ENCODE data around the gene MFRP. TPM values are rescaled to one million over a fixed set of nuclear protein-coding genes. Genes with fewer than 3 reads are reported as not detected.
A peak's percentile ranks its signal among the peaks of the same experiment; 100 is the strongest.

MFRP gene
- total RNA-seq, 1 donor from 2014 or later = not detected

DNA sequence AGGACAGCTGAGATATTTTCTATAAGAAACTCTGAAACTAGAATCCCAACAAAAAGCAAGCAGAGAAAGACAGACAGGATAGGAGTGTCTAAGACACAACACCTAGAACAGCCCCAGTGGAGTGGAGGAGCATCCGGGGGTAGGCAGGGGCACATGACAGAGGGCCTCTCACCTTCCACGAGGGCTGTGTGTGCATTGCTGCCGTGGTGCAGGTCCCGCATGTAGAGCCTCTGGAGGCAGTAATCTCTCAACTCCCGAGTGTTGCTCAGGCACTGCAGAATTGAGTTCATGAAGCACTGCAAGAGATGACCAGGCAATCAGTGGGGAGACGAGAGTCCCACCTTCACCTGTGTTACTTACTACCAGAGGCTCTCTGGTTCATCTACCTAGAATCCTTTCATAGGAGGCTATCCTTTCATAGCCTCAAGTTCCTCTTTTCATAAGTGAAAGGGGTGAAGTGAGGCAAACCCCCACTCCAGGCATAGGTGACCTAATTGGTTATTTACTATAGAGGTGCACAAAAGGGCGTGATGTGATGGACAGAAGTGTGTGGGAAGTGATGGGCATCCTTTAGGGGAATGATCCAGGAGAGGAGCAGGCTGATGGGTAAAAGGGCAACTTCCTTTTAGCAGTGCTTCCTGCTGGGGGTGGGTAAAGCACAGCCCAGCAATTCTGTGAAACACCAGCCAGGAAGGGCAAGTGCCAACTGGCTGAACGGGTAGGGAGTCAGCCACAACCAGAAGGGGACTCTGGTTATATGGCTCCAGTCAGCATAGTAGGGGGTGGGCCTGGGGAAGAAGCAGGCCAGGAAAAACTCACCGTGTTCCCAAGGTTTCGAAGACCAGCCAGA is 13.1 kb upstream of the MFRP start:
- Histone ChIP-seq H3K36me3 (ENCODE audit: control insufficient read depth in 3 of 3, insufficient read depth in 3 of 3, low read length in 3 of 3) (peaks cover 32 to 39% (median 36%) of the 10 kb centered on the region in 3 donors), H3K27me3 (ENCODE audit: control insufficient read depth in 3 of 3, insufficient read depth in 3 of 3, low read length in 3 of 3) (no peaks in the 10 kb centered on the region), H3K9ac (ENCODE audit: low read depth in 1 of 3, low read length in 3 of 3) (peak overlapping the region; percentile 7 to 84 (median 74)), H3K27ac (ENCODE audit: low read depth, low read length) (peak overlapping the region; percentile 100), H3K9me3 (ENCODE audit: control insufficient read depth in 3 of 3, low read length in 3 of 3) (no peaks in the 10 kb centered on the region), H3K4me1 (ENCODE audit: control insufficient read depth in 3 of 3, insufficient read depth in 3 of 3, low read length in 3 of 3) (peaks cover 44 to 75% (median 64%) of the 10 kb centered on the region in 3 donors), H3K4me3 (ENCODE audit: low read length in 3 of 3) (no peak overlapping the region)

DNA sequence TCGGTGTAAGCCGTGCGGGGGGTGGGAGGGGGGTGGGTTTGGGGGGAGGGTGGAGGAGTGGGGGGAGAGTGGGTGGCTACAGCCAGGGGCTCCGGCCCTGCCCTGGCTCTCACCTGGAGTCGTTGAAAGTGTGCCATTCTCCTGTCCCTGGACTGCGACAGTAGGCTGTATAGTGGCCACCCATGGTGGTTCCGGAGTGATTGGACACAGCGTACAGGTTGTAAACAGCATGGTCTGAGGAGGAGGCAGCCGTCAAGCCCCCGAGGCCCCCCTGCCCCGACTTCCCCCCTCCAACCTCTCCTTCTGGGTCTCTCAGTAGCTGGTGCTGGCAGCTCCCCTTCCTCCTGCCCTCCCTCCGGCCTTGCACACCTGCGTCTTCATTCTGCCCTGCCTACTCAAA is 10.6 kb upstream of the MFRP start:
- Histone ChIP-seq H3K9ac (ENCODE audit: low read depth in 1 of 3, low read length in 3 of 3) (no peak overlapping the region), H3K9me3 (ENCODE audit: control insufficient read depth in 3 of 3, low read length in 3 of 3) (no peaks in the 10 kb centered on the region), H3K4me3 (ENCODE audit: low read length in 3 of 3) (no peak overlapping the region), H3K27me3 (ENCODE audit: control insufficient read depth in 3 of 3, insufficient read depth in 3 of 3, low read length in 3 of 3) (no peaks in the 10 kb centered on the region), H3K27ac (ENCODE audit: low read depth, low read length) (peak overlapping the region; percentile 56), H3K4me1 (ENCODE audit: control insufficient read depth in 3 of 3, insufficient read depth in 3 of 3, low read length in 3 of 3) (peaks cover 38 to 65% (median 54%) of the 10 kb centered on the region in 3 donors), H3K36me3 (ENCODE audit: control insufficient read depth in 3 of 3, insufficient read depth in 3 of 3, low read length in 3 of 3) (peaks cover 32 to 36% (median 32%) of the 10 kb centered on the region in 3 donors)

DNA sequence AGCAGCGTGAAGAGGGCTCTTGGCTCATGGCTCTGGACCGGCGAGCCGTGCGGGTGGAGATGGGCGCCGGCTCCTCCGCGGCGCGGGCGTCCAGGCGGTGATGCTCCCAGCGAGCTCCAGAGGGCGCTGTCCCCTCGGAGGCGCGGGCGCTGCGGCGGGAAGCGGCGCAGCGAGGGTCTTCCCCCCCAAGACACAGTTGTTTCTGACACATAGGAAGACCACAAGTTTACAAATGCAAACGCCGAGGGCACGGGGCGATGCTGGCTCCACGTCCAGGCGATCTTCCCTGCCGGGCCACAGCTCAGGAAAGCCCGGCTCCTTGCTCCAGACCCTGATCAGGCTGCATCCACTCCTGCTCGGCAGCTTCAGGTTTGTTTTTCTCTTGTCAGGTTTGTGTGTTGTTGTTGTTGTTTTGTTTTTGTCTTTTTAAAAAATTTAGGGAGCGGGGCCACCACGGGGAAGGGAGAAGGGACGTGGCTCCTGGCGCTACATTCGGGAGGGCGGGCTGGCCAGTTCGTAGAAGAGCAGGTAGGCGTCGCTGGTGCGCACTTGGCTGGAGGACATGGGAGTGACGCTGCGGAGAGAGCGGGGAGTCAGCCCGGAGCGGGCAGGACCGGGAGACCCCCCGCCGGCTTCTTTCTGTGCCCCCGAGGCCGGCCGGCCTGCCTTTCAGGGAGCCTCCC is 10.0 kb upstream of the MFRP start:
- H3K4me1 ChIP-seq (ENCODE audit: control insufficient read depth in 3 of 3, insufficient read depth in 3 of 3, low read length in 3 of 3) = peaks cover 32 to 59% (median 48%) of the 10 kb centered on the region in 3 donors
- H3K9ac ChIP-seq (ENCODE audit: low read depth in 1 of 3, low read length in 3 of 3) = peak overlapping the region; percentile 40 to 71 (median 58)
- H3K36me3 ChIP-seq (ENCODE audit: control insufficient read depth in 3 of 3, insufficient read depth in 3 of 3, low read length in 3 of 3) = peaks cover 32 to 36% (median 32%) of the 10 kb centered on the region in 3 donors
- H3K9me3 ChIP-seq (ENCODE audit: control insufficient read depth in 3 of 3, low read length in 3 of 3) = no peaks in the 10 kb centered on the region
- peak overlapping the region; percentile 60 for H3K27ac ChIP-seq (ENCODE audit: low read depth, low read length)
- no peaks in the 10 kb centered on the region for H3K27me3 ChIP-seq (ENCODE audit: control insufficient read depth in 3 of 3, insufficient read depth in 3 of 3, low read length in 3 of 3)
- H3K4me3 ChIP-seq (ENCODE audit: low read length in 3 of 3) = peak overlapping the region; percentile 60 to 72 (median 61)

DNA sequence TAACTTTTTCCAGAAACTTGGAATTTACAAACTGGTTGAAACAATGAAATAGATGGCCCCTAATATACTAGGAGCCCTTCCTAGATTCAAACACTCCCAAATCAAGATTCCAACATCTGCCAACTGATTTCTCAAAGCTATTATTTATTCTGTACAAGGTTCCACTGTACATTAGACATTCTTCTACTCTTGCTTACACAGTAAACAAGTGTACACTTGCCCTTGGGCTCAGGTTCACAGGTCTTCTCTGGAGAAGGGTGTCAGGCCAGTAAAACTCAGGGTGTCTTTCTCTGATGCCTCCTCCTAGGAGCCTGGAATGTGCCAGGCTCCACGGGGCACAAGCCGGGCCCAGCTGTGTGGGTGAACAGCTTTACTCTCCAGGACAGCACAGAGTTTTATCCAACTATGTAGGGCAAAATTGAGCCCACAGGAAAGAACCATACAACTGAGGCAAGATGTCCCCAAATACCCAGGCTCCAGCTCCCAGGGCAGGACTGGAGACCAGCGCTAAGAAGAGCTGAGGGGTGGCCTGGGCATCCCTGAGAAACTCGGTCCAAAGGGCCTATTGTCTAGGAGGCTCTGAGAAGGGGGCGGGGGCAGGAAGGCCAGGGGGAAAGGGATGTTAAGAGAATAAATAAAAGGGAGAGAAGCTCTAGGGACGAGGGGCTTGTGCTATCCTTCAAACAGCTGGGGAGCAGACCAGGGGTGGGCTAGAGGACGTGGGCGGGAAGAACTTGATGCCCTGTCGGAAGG is 8.8 kb upstream of the MFRP start:
- Histone ChIP-seq H3K9ac (ENCODE audit: low read depth in 1 of 3, low read length in 3 of 3) (peak overlapping the region in 1 of 3 donors; percentile 23), H3K36me3 (ENCODE audit: control insufficient read depth in 3 of 3, insufficient read depth in 3 of 3, low read length in 3 of 3) (peaks cover 32 to 36% (median 32%) of the 10 kb centered on the region in 3 donors), H3K9me3 (ENCODE audit: control insufficient read depth in 3 of 3, low read length in 3 of 3) (no peaks in the 10 kb centered on the region), H3K27ac (ENCODE audit: low read depth, low read length) (no peak overlapping the region), H3K4me3 (ENCODE audit: low read length in 3 of 3) (no peak overlapping the region), H3K4me1 (ENCODE audit: control insufficient read depth in 3 of 3, insufficient read depth in 3 of 3, low read length in 3 of 3) (peaks cover 23 to 48% (median 37%) of the 10 kb centered on the region in 3 donors), H3K27me3 (ENCODE audit: control insufficient read depth in 3 of 3, insufficient read depth in 3 of 3, low read length in 3 of 3) (no peaks in the 10 kb centered on the region)

DNA sequence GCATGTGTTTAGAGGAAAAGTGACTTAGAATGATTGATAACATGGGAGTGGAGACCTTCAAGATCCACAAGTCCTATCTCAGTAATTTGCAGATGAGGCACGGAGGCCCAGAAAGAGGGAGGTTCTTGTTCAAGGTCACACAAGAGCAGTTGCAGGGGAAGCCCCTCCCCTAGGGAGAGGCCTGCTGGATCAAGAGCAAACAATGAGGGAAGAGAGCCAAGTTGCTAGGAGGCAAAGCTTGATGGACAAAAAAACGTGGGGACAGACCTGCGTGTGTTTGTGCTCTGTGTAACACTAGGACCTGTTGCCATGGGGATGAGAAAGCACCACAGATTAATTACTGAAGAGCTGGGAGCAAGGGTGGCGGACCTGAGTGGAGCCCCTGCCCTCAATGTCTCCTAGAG is 6.4 kb upstream of the MFRP start:
- Histone ChIP-seq H3K27ac (ENCODE audit: low read depth, low read length) (no peak overlapping the region), H3K36me3 (ENCODE audit: control insufficient read depth in 3 of 3, insufficient read depth in 3 of 3, low read length in 3 of 3) (peaks cover 9 to 14% (median 12%) of the 10 kb centered on the region in 3 donors), H3K4me3 (ENCODE audit: low read length in 3 of 3) (no peak overlapping the region), H3K27me3 (ENCODE audit: control insufficient read depth in 3 of 3, insufficient read depth in 3 of 3, low read length in 3 of 3) (no peaks in the 10 kb centered on the region), H3K4me1 (ENCODE audit: control insufficient read depth in 3 of 3, insufficient read depth in 3 of 3, low read length in 3 of 3) (peaks cover 18 to 28% (median 27%) of the 10 kb centered on the region in 3 donors), H3K9ac (ENCODE audit: low read depth in 1 of 3, low read length in 3 of 3) (no peak overlapping the region), H3K9me3 (ENCODE audit: control insufficient read depth in 3 of 3, low read length in 3 of 3) (no peaks in the 10 kb centered on the region)

DNA sequence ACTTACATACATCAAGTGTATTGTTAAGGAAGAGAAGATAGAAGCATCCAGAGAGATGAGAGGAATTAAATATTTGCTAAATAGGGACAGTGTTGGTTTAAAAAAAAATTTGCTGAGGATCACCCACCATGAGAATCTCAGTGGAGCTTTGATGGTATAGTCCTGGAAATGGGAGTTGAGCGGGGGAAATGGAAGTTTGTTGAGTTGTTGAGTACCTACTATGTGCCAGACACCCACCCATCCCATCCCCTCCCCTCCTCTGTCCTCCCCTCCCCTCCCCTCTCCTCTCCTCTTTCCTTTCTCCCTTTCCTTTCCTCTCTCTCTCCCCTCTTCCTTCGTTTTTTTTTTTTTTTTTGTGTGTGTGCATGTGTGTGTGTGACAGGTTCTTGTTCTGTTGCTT is 4.7 kb upstream of the MFRP start:
- peaks cover 6 to 8% (median 6%) of the 10 kb centered on the region in 3 donors for H3K36me3 ChIP-seq (ENCODE audit: control insufficient read depth in 3 of 3, insufficient read depth in 3 of 3, low read length in 3 of 3)
- H3K4me1 ChIP-seq (ENCODE audit: control insufficient read depth in 3 of 3, insufficient read depth in 3 of 3, low read length in 3 of 3) = peaks cover 21 to 33% (median 25%) of the 10 kb centered on the region in 3 donors
- no peak overlapping the region for H3K27ac ChIP-seq (ENCODE audit: low read depth, low read length)
- H3K9ac ChIP-seq (ENCODE audit: low read depth in 1 of 3, low read length in 3 of 3) = no peak overlapping the region
- no peak overlapping the region for H3K4me3 ChIP-seq (ENCODE audit: low read length in 3 of 3)
- no peaks in the 10 kb centered on the region for H3K9me3 ChIP-seq (ENCODE audit: control insufficient read depth in 3 of 3, low read length in 3 of 3)
- H3K27me3 ChIP-seq (ENCODE audit: control insufficient read depth in 3 of 3, insufficient read depth in 3 of 3, low read length in 3 of 3) = no peaks in the 10 kb centered on the region

DNA sequence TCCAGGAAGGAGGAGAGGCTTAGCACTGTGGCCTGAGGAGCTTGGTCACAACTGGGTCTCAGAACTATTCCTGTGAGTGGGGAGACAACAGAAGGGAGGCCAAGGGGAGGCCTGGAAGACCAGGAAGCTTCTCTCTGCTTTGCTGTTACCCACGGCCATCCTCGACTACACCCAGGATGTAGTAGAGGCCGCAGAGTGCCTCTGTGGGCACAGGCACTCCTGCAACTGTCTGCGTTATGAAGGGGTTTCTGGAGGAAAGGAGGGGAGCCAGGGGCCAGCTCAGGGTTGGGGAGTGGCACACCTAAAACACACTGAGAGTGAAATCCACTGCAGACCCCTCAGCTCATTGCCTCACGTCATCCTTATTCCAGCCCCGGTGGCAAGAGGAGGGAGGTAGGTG is 3.8 kb upstream of the MFRP start:
- peaks cover 21 to 31% (median 21%) of the 10 kb centered on the region in 3 donors for H3K4me1 ChIP-seq (ENCODE audit: control insufficient read depth in 3 of 3, insufficient read depth in 3 of 3, low read length in 3 of 3)
- H3K4me3 ChIP-seq (ENCODE audit: low read length in 3 of 3) = no peak overlapping the region
- no peaks in the 10 kb centered on the region for H3K9me3 ChIP-seq (ENCODE audit: control insufficient read depth in 3 of 3, low read length in 3 of 3)
- no peaks in the 10 kb centered on the region for H3K27me3 ChIP-seq (ENCODE audit: control insufficient read depth in 3 of 3, insufficient read depth in 3 of 3, low read length in 3 of 3)
- no peak overlapping the region for H3K9ac ChIP-seq (ENCODE audit: low read depth in 1 of 3, low read length in 3 of 3)
- peaks cover 0 to 7% (median 4%) of the 10 kb centered on the region in 3 donors for H3K36me3 ChIP-seq (ENCODE audit: control insufficient read depth in 3 of 3, insufficient read depth in 3 of 3, low read length in 3 of 3)
- no peak overlapping the region for H3K27ac ChIP-seq (ENCODE audit: low read depth, low read length)

DNA sequence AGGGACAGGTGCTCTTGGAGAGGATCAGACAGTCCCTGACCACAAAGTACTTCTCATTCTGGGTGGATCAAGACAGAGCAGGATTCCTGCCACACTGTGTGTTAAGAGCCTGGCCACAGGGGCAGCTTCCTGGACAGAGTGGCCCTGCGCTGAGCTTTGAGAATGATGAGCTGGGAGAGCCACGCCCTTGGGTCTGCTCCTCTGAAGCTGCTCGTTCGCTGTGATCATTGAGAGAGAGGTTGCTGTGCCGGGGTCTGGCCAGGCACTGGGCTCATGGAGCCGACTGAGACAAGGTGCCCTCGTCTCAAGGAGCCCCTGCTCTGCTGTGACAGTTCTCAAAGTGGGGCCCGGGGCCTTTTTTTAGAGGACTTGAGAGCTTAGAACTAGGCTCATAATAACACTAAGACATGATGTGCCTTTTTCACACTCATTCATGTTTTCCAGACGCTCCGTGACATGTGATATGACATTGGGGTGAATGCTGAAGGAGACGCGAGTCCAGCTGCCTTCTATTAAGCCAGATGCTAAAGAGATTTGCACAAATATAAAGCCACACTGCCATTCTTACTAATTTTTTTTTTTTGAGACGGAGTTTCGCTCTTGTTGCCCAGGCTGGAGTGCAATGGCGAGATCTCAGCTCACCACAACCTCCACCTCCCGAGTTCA is 1.6 kb upstream of the MFRP start:
- H3K36me3 ChIP-seq (ENCODE audit: control insufficient read depth in 3 of 3, insufficient read depth in 3 of 3, low read length in 3 of 3) = no peaks in the 10 kb centered on the region
- H3K9me3 ChIP-seq (ENCODE audit: control insufficient read depth in 3 of 3, low read length in 3 of 3) = no peaks in the 10 kb centered on the region
- peak overlapping the region in 1 of 3 donors; percentile 33 for H3K9ac ChIP-seq (ENCODE audit: low read depth in 1 of 3, low read length in 3 of 3)
- peaks cover 15 to 26% (median 18%) of the 10 kb centered on the region in 3 donors for H3K4me1 ChIP-seq (ENCODE audit: control insufficient read depth in 3 of 3, insufficient read depth in 3 of 3, low read length in 3 of 3)
- H3K4me3 ChIP-seq (ENCODE audit: low read length in 3 of 3) = no peak overlapping the region
- H3K27me3 ChIP-seq (ENCODE audit: control insufficient read depth in 3 of 3, insufficient read depth in 3 of 3, low read length in 3 of 3) = no peaks in the 10 kb centered on the region
- H3K27ac ChIP-seq (ENCODE audit: low read depth, low read length) = peak overlapping the region; percentile 30

DNA sequence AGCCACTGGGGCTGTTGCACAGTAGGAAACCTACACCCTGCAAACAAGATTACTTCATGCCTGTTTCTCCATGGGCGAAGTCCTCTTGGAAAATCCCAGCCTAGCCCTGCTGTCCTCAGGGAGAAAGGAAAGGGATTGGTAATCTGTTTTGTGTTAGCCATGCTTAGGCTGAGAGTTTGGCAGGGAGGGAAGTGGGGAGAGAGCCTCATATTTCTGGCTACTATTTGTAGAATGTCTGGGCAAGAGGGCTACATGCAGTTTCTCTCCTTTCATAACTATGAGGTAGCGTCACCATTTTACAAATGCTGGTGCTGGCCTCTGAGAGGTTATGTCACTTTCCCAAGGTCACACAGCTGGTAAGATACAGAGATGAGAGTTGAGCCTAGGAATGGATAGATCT is 737 bp upstream of the MFRP start:
- Histone ChIP-seq H3K27ac (ENCODE audit: low read depth, low read length) (peak overlapping the region; percentile 30), H3K9ac (ENCODE audit: low read depth in 1 of 3, low read length in 3 of 3) (no peak overlapping the region), H3K4me3 (ENCODE audit: low read length in 3 of 3) (no peak overlapping the region), H3K36me3 (ENCODE audit: control insufficient read depth in 3 of 3, insufficient read depth in 3 of 3, low read length in 3 of 3) (no peaks in the 10 kb centered on the region), H3K27me3 (ENCODE audit: control insufficient read depth in 3 of 3, insufficient read depth in 3 of 3, low read length in 3 of 3) (peaks cover 0 to 6% (median 4%) of the 10 kb centered on the region in 3 donors), H3K4me1 (ENCODE audit: control insufficient read depth in 3 of 3, insufficient read depth in 3 of 3, low read length in 3 of 3) (peaks cover 11 to 21% (median 13%) of the 10 kb centered on the region in 3 donors), H3K9me3 (ENCODE audit: control insufficient read depth in 3 of 3, low read length in 3 of 3) (no peaks in the 10 kb centered on the region)

All from skeletal muscle tissue (tissue), 4 donors.